ENCODE data around the gene DUSP19.

DNA sequence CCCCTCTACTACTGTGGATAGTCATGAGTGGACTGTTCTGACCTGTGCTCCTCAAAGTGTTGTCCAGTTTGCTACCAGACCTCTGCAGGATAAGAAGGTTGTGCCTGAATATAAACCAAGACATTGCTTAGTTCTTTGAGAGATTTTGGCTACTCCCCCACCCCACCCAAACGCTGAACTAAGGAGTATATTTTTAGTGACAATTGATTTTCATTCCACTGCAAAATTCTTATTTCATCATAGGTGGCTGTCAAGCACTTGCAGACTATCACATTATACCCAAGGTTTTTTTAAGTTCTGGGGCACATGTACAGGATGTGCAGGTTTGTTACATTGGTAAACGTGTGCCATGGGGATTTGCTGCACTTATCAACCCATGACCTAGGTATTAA is 13.4 kb downstream of the DUSP19 start:
- TF ChIP-seq, protein P1, sequence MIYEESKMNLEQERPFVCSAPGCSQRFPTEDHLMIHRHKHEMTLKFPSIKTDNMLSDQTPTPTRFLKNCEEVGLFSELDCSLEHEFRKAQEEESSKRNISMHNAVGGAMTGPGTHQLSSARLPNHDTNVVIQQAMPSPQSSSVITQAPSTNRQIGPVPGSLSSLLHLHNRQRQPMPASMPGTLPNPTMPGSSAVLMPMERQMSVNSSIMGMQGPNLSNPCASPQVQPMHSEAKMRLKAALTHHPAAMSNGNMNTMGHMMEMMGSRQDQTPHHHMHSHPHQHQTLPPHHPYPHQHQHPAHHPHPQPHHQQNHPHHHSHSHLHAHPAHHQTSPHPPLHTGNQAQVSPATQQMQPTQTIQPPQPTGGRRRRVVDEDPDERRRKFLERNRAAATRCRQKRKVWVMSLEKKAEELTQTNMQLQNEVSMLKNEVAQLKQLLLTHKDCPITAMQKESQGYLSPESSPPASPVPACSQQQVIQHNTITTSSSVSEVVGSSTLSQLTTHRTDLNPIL (CRISPR knock-in tag; IDR thresholded peaks at IDR 0.05; ENCODE audit: low read depth), result no peak
- TF ChIP-seq ZNF70 (CRISPR knock-in tag; IDR thresholded peaks at IDR 0.05) (no peak), ZC3H10 (CRISPR knock-in tag; IDR thresholded peaks at IDR 0.05) (no peak), SNAI2 (CRISPR knock-in tag; IDR thresholded peaks at IDR 0.05) (no peak)

All from SK-N-SH treated with all-trans-retinoic acid at 6 μM for 48 hours (cell line).